Neuronal stem cell (in vitro differentiated cells): ENCODE data around the gene SLC35G3.

Experiments
- DNase-seq: peaks from one replicate; pipeline ENCODE4 v3.0.0-alpha.2; 2013; ENCODE audit warnings: low spot score
- H2AFZ ChIP-seq: one replicate; pipeline ENCODE4 v1.6.1; 2013; ENCODE audit warnings: mild to moderate bottlenecking, low read length, inconsistent platforms
- H2AK5ac ChIP-seq: 2 replicates; pipeline ENCODE4 v1.6.1; 2013; ENCODE audit warnings: low read depth, mild to moderate bottlenecking, inconsistent platforms, low read length, moderate library complexity, mixed read lengths
- H2BK120ac ChIP-seq: 2 replicates; pipeline ENCODE4 v1.6.1; 2013; ENCODE audit warnings: low read depth, mild to moderate bottlenecking, inconsistent platforms, low read length, moderate library complexity, mixed read lengths
- H2BK12ac ChIP-seq: one replicate; pipeline ENCODE4 v1.6.1; 2013; ENCODE audit warnings: low read length, inconsistent platforms
- H2BK15ac ChIP-seq: 2 replicates; pipeline ENCODE4 v1.6.1; 2013; ENCODE audit warnings: mild to moderate bottlenecking, low read length, inconsistent platforms, mixed read lengths
- H2BK5ac ChIP-seq: one replicate; pipeline ENCODE4 v1.6.1; 2013; ENCODE audit warnings: inconsistent platforms, mild to moderate bottlenecking, low read length, moderate library complexity
- H3K14ac ChIP-seq: one replicate; pipeline ENCODE4 v1.6.1; 2013; ENCODE audit warnings: low read length, inconsistent platforms
- H3K18ac ChIP-seq: 2 replicates; pipeline ENCODE4 v1.6.1; 2013; ENCODE audit warnings: low read length, inconsistent platforms
- H3K23ac ChIP-seq: 2 replicates; pipeline ENCODE4 v1.6.1; 2013; ENCODE audit warnings: low read depth, mild to moderate bottlenecking, mixed read lengths, low read length, inconsistent platforms; ENCODE audit not compliant: poor library complexity
- H3K27ac ChIP-seq: replicated peaks from 3 replicates; pipeline ENCODE4 v1.5.1; 2013; ENCODE audit warnings: low read length, inconsistent platforms
- H3K27me3 ChIP-seq, 3 experiments: 2 replicates each; pipeline ENCODE4 v1.6.1; 2013; ENCODE audit warnings: low read length in 3 of 3, mild to moderate bottlenecking in 2 of 3, inconsistent platforms in 1 of 3, low read depth in 1 of 3, mixed read lengths in 1 of 3, moderate library complexity in 1 of 3; ENCODE audit not compliant: control insufficient read depth in 3 of 3, insufficient read depth in 3 of 3
- H3K36me3 ChIP-seq, 2 donors: replicated peaks in 1 of 2; 2 replicates each; pipeline ENCODE4 v1.6.1; 2013; ENCODE audit warnings: low read length in 2 of 2; ENCODE audit not compliant: control insufficient read depth in 2 of 2, insufficient read depth in 2 of 2
- H3K4ac ChIP-seq: 2 replicates; pipeline ENCODE4 v1.6.1; 2013; ENCODE audit warnings: inconsistent platforms, mild to moderate bottlenecking, low read length, moderate library complexity
- H3K4me1 ChIP-seq, 2 donors: 1 replicate in 1 of 2; 2 replicates in 1 of 2; pipeline ENCODE4 v1.6.1; 2013; ENCODE audit warnings: low read length in 2 of 2, low read depth in 1 of 2; ENCODE audit not compliant: control insufficient read depth in 2 of 2, insufficient read depth in 1 of 2
- H3K4me2 ChIP-seq: one replicate; pipeline ENCODE4 v1.6.1; 2013; ENCODE audit warnings: mild to moderate bottlenecking, low read length, inconsistent platforms; ENCODE audit not compliant: insufficient read depth, poor library complexity, severe bottlenecking
- H3K4me3 ChIP-seq, 2 donors: 2 replicates each; pipeline ENCODE4 v1.5.1; 2013; ENCODE audit warnings: low read length in 2 of 2, mild to moderate bottlenecking in 2 of 2, inconsistent platforms in 1 of 2, moderate library complexity in 1 of 2
- H3K79me1 ChIP-seq: one replicate; pipeline ENCODE4 v1.6.1; 2013; ENCODE audit warnings: low read depth, mild to moderate bottlenecking, inconsistent platforms, low read length, moderate library complexity
- H3K9ac ChIP-seq: one replicate; pipeline ENCODE4 v1.6.1; 2013; ENCODE audit warnings: mild to moderate bottlenecking, low read depth, low read length, inconsistent platforms; ENCODE audit not compliant: poor library complexity
- H3K9me3 ChIP-seq, 2 donors: replicated peaks in 1 of 2; 2 replicates each; pipeline versions ENCODE3 to v1.6.1; 2013; ENCODE audit warnings: low read length in 2 of 2, mild to moderate bottlenecking in 2 of 2, inconsistent platforms in 1 of 2, low read depth in 1 of 2, mixed read lengths in 1 of 2, moderate library complexity in 1 of 2; ENCODE audit not compliant: control insufficient read depth in 2 of 2, insufficient read depth in 1 of 2
- H4K8ac ChIP-seq: one replicate; pipeline ENCODE4 v1.6.1; 2013; ENCODE audit warnings: low read depth, mild to moderate bottlenecking, inconsistent platforms, low read length, moderate library complexity
- H4K91ac ChIP-seq: one replicate; pipeline ENCODE4 v1.6.1; 2013; ENCODE audit warnings: low read length, low read depth, mild to moderate bottlenecking, inconsistent platforms; ENCODE audit not compliant: poor library complexity
- WGBS, 2 donors: extraction: QIAGEN DNeasy Blood & Tissue Kit; methylation state at CpG; one replicate each; pipeline ENCODE4 v1.1.7; 2013; ENCODE audit warnings: missing lambda C conversion rate in 2 of 2, mixed read lengths in 1 of 2; ENCODE audit not compliant: insufficient read length in 2 of 2, insufficient replicate concordance in 1 of 2; ENCODE audit errors: extremely low coverage in 2 of 2; 5-methylcytosine and 5-hydroxymethylcytosine counted together

The SLC35G3 gene

DNA sequence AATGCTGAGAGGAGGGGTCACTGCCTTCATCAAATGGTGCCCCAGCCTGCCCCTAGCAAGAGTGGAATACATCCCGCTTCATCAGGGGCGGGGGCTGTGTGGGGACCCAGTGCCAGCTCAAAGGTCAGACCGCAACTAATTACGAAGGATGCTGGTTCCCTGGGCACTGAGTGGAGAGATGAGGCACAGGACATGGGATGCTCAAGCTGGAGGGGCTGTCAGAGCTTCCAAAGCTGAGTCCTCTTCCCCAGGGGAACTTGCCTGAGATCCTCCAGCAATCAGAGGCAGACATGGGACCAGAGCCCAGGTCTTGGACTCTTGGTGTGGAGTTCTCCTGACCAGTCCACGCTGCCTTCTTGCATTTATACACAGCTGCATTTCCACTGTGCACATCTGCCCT, 27.7 kb downstream of the SLC35G3 start:
- Histone ChIP-seq H2BK15ac (no peak overlapping the region), H2BK120ac (no peak overlapping the region), H3K4me3 (no peak overlapping the region), H3K36me3 (no peaks in the 10 kb centered on the region), H3K14ac (no peak overlapping the region), H3K27ac (no peak overlapping the region), H4K8ac (no peak overlapping the region), H3K9me3 (no peaks in the 10 kb centered on the region), H3K4ac (no peak overlapping the region), H3K4me2 (no peak overlapping the region), H4K91ac (no peak overlapping the region), H3K9ac (no peak overlapping the region), H2BK12ac (no peak overlapping the region), H3K79me1 (no peaks in the 10 kb centered on the region), H3K18ac (no peak overlapping the region), H2AK5ac (no peak overlapping the region), H3K27me3 (peaks cover 0 to 16% (median 0%) of the 10 kb centered on the region in 3 experiments), H2BK5ac (no peak overlapping the region), H3K4me1 (no peaks in the 10 kb centered on the region), H3K23ac (no peak overlapping the region), H2AFZ (no peak overlapping the region)
- no CpG with 5 or more reads among the region's 5 CpGs for WGBS, 2 donors
- no peak for DNase-seq

DNA sequence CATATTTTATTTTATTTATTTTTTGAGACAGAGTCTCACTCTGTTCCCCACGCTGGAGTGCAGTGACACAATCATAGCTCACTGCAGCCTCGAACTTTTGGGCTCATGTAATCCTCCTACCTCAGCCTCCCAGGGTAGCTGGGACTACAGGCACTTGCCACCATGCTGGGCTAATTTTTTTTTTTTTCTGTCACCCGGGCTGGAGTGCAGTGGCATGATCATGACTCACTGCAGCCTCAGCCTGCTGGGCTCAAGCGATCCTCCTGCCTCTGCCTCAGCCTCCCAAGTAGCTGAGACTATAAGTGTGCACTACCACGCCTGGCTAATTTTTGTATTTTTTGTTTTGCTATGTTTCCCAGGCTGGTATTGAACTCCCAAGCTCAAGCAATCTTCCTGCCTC, 29.5 kb downstream of the SLC35G3 start:
- Histone ChIP-seq H2AFZ (no peak overlapping the region), H2BK12ac (no peak overlapping the region), H3K4ac (no peak overlapping the region), H2BK5ac (no peak overlapping the region), H3K27me3 (peaks cover 0 to 22% (median 0%) of the 10 kb centered on the region in 3 experiments), H3K4me3 (no peak overlapping the region), H2BK120ac (no peak overlapping the region), H3K4me2 (no peak overlapping the region), H3K36me3 (no peaks in the 10 kb centered on the region), H3K27ac (no peak overlapping the region), H3K4me1 (no peaks in the 10 kb centered on the region), H3K14ac (no peak overlapping the region), H4K8ac (no peak overlapping the region), H2AK5ac (no peak overlapping the region), H3K9ac (no peak overlapping the region), H3K23ac (no peak overlapping the region), H3K18ac (no peak overlapping the region), H3K9me3 (no peaks in the 10 kb centered on the region), H2BK15ac (no peak overlapping the region), H3K79me1 (no peaks in the 10 kb centered on the region), H4K91ac (no peak overlapping the region)
- WGBS, 2 donors: no CpG with 5 or more reads among the region's 5 CpGs
- no peak for DNase-seq

DNA sequence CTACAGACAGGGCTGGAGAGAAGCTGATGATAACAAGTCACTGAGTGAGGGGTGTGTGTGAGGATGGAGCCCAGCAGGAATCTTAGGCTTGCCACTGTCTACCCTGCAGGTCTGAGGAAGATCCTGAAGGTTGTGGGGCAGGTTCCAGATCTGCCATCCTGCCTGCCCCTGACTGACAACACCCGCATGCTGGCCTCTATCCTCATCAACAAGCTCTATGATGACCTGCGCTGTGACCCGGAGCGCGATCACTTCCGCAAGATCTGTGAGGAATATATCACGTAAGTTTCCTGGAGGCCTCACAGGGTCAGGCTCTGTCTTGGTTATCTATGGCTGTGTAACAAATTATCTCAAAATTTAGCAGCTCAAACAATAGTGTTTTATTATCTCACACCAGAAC, 30.3 kb downstream of the SLC35G3 start:
- H4K8ac ChIP-seq: no peak overlapping the region
- no CpG with 5 or more reads among the region's 7 CpGs for WGBS, 2 donors
- H3K27ac ChIP-seq: no peak overlapping the region
- H3K79me1 ChIP-seq: no peaks in the 10 kb centered on the region
- H3K9me3 ChIP-seq: no peaks in the 10 kb centered on the region
- no peak overlapping the region for H4K91ac ChIP-seq
- H3K4me1 ChIP-seq: no peaks in the 10 kb centered on the region
- no peak overlapping the region for H3K4ac ChIP-seq
- no peak overlapping the region for H2BK5ac ChIP-seq
- no peak overlapping the region for H3K9ac ChIP-seq
- no peak overlapping the region for H2AFZ ChIP-seq
- H2AK5ac ChIP-seq: no peak overlapping the region
- DNase-seq: no peak
- no peak overlapping the region for H3K14ac ChIP-seq
- no peak overlapping the region for H3K23ac ChIP-seq
- no peaks in the 10 kb centered on the region for H3K36me3 ChIP-seq
- no peak overlapping the region for H3K4me3 ChIP-seq
- H3K4me2 ChIP-seq: no peak overlapping the region
- H3K18ac ChIP-seq: no peak overlapping the region
- H3K27me3 ChIP-seq: peaks cover 0 to 30% (median 0%) of the 10 kb centered on the region in 3 experiments
- no peak overlapping the region for H2BK15ac ChIP-seq
- no peak overlapping the region for H2BK12ac ChIP-seq
- no peak overlapping the region for H2BK120ac ChIP-seq

- Histone ChIP-seq H3K4me1 (no peaks in the 10 kb centered on the region), H4K8ac (no peak overlapping the region), H2AFZ (no peak overlapping the region), H3K27me3 (peaks cover 0 to 30% (median 0%) of the 10 kb centered on the region in 3 experiments), H2BK5ac (no peak overlapping the region), H4K91ac (no peak overlapping the region), H3K18ac (no peak overlapping the region), H2BK12ac (no peak overlapping the region), H3K9me3 (no peaks in the 10 kb centered on the region), H3K4me2 (no peak overlapping the region), H3K9ac (no peak overlapping the region), H3K4me3 (no peak overlapping the region), H3K79me1 (no peaks in the 10 kb centered on the region), H3K36me3 (no peaks in the 10 kb centered on the region), H2BK15ac (no peak overlapping the region), H3K14ac (no peak overlapping the region), H3K4ac (no peak overlapping the region), H2BK120ac (no peak overlapping the region), H2AK5ac (no peak overlapping the region), H3K23ac (no peak overlapping the region), H3K27ac (no peak overlapping the region)
- DNase-seq: no peak
- WGBS, 2 donors: no CpG with 5 or more reads among the region's 4 CpGs
These were observed 31.4 kb downstream of the SLC35G3 start for GRCh38 chr17:35162755-35163154.
